ENCODE data around the gene MYOG. TPM values are rescaled to one million over a fixed set of nuclear protein-coding genes. Genes with fewer than 3 reads are reported as not detected.

MYOG gene
- total RNA-seq, 1 experiment from 2014 or later = not detected

DNA sequence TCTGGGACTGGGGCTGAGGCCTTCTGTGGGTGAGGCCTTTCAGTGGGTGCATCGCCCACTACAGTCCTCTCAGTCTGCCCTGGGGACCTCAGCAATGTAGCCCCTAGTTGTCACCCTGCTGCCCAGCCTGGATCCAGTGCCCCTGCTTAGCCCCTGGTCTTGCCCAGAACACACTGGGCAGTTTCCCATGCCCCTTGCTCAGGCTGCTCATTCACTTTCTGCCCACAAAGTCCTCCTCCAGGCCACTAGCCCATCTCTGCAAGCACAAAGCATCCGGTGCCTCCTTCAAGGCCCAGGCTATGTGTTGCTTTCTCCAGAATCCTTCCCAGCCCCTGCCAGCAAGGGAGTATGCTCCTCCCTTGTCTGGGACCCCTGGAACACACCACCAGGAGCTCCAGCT is 36.3 kb upstream of the MYOG start:
- Histone ChIP-seq H3K9me3 (ENCODE audit: low read length) (no peaks in the 10 kb centered on the region), H3K4me1 (ENCODE audit: insufficient read depth, low read length) (no peaks in the 10 kb centered on the region), H3K9ac (ENCODE audit: low read length) (no peak overlapping the region), H3K79me2 (ENCODE audit: low read length) (no peaks in the 10 kb centered on the region), H2AFZ (ENCODE audit: low read length) (no peak overlapping the region), H3F3A (ENCODE audit: low read length, unreplicated experiment) (no peaks in the 10 kb centered on the region), H3K36me3 (ENCODE audit: low read depth, low read length) (no peaks in the 10 kb centered on the region), H4K20me1 (ENCODE audit: low read length) (no peaks in the 10 kb centered on the region), H3K27ac (ENCODE audit: low read length) (no peak overlapping the region), H3K9me2 (replicated peaks; ENCODE audit: low read length) (no peaks in the 10 kb centered on the region), H3K27me3 (ENCODE audit: low read length) (peaks cover 48% of the 10 kb centered on the region), H3K4me3 (ENCODE audit: low read length) (no peak overlapping the region), H3K4me2 (ENCODE audit: low read length) (no peak overlapping the region)
- intact Hi-C loops (cut with micrococcal nuclease) = no loop called here
- no peak for ATAC-seq
- ChIA-PET POLR2A (ENCODE audit: unreplicated experiment) (no interaction called here), CTCF (no interaction called here)
- no peak for TF ChIP-seq EZH2 (IDR thresholded peaks at IDR 0.05; ENCODE audit: low read length, unreplicated experiment)
- TF ChIP-seq, protein P1, sequence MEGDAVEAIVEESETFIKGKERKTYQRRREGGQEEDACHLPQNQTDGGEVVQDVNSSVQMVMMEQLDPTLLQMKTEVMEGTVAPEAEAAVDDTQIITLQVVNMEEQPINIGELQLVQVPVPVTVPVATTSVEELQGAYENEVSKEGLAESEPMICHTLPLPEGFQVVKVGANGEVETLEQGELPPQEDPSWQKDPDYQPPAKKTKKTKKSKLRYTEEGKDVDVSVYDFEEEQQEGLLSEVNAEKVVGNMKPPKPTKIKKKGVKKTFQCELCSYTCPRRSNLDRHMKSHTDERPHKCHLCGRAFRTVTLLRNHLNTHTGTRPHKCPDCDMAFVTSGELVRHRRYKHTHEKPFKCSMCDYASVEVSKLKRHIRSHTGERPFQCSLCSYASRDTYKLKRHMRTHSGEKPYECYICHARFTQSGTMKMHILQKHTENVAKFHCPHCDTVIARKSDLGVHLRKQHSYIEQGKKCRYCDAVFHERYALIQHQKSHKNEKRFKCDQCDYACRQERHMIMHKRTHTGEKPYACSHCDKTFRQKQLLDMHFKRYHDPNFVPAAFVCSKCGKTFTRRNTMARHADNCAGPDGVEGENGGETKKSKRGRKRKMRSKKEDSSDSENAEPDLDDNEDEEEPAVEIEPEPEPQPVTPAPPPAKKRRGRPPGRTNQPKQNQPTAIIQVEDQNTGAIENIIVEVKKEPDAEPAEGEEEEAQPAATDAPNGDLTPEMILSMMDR (conservative IDR thresholded peaks at IDR 0.05; ENCODE audit: low read depth, low read length) = no peak
- no TSS peak for BruUV-seq (replicated peaks)
- no peak for DNase-seq

DNA sequence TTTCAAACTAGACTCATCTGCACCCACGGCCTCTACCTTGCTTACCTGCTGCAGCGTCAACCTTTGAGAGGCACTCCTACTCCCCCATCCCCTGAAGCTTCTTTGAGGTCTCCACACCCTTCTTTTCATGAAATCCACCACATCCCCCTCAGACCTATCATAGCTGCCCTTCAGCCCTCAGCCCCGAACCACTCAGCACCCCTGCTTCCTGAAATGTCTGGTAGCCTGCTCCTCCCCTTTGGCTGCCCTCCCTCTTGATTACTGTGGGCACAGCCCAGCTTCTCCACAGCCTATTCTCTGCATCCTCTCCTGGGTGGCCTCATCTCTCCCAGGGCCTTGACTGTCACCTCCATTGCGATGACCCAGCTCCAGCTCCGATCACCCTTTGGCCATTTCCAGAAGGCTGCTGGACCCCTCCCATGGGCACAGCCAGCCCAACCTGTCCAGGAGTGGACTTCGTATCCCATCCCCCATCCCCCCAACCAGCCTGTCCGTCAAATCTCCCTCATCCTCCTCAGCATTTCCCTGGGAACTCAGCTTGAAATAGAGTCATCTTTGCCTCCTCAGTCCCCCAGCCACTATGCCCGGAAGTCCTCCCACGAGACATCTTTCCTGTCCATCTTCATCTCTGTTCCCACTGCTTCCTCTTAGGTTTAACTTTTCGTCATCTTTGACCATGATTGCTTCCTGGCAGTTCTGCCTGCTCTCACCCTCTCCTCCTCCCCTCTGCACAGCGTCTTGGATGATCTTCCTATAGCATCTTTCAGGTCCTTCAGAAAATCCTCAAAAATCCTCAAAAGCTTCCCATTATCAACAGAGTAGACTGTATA is 35.6 kb upstream of the MYOG start:
- no peaks in the 10 kb centered on the region for H3K9me3 ChIP-seq (ENCODE audit: low read length)
- ChIA-PET POLR2A (ENCODE audit: unreplicated experiment) (no interaction called here), CTCF (no interaction called here)
- no peaks in the 10 kb centered on the region for H3K36me3 ChIP-seq (ENCODE audit: low read depth, low read length)
- BruUV-seq (replicated peaks) = no TSS peak
- DNase-seq = no peak
- H3K9ac ChIP-seq (ENCODE audit: low read length) = no peak overlapping the region
- no peak overlapping the region for H3K4me3 ChIP-seq (ENCODE audit: low read length)
- no peaks in the 10 kb centered on the region for H3K9me2 ChIP-seq (replicated peaks; ENCODE audit: low read length)
- no peak overlapping the region for H3K27ac ChIP-seq (ENCODE audit: low read length)
- intact Hi-C loops (cut with micrococcal nuclease) = no loop called here
- H3K4me2 ChIP-seq (ENCODE audit: low read length) = no peak overlapping the region
- TF ChIP-seq EZH2phosphoT487 (IDR thresholded peaks at IDR 0.05; ENCODE audit: borderline replicate concordance, low read length) = no peak
- no peak for TF ChIP-seq EZH2 (IDR thresholded peaks at IDR 0.05; ENCODE audit: low read length, unreplicated experiment)
- TF ChIP-seq, protein P1 (conservative IDR thresholded peaks at IDR 0.05; ENCODE audit: low read depth, low read length) = no peak
- no peak for ATAC-seq
- H2AFZ ChIP-seq (ENCODE audit: low read length) = no peak overlapping the region
- peaks cover 40% of the 10 kb centered on the region for H3K27me3 ChIP-seq (ENCODE audit: low read length)
- no peaks in the 10 kb centered on the region for H3K4me1 ChIP-seq (ENCODE audit: insufficient read depth, low read length)
- no peaks in the 10 kb centered on the region for H3K79me2 ChIP-seq (ENCODE audit: low read length)
- H4K20me1 ChIP-seq (ENCODE audit: low read length) = no peaks in the 10 kb centered on the region
- H3F3A ChIP-seq (ENCODE audit: low read length, unreplicated experiment) = no peaks in the 10 kb centered on the region
